Kidney epithelial cell (primary cell): Measurements from ENCODE around the gene MACROH2A2. TPM values are rescaled to one million over a fixed set of nuclear protein-coding genes. Genes with fewer than 3 reads are reported as not detected.
"Not testable (repeated sequence)": the region's sequence is repeated elsewhere in the genome, so short reads cannot be mapped to it uniquely, and the experiment has no call there.

ENCODE experiments used
- DNase-seq: peaks from one replicate; pipeline ENCODE4 v3.0.0-alpha.2; 2010; ENCODE audit warnings: low read depth
- H3K27me3 ChIP-seq: 2 replicates; pipeline ENCODE4 v1.6.0; 2011; ENCODE audit warnings: low read length; ENCODE audit not compliant: control insufficient read depth, insufficient read depth
- H3K36me3 ChIP-seq: 2 replicates; pipeline ENCODE4 v1.5.1; 2011; ENCODE audit warnings: low read length; ENCODE audit not compliant: control insufficient read depth, insufficient read depth
- H3K4me3 ChIP-seq: 2 replicates; pipeline ENCODE4 v1.5.1; 2011; ENCODE audit warnings: low read depth, mild to moderate bottlenecking, control low read depth, low read length
- CTCF ChIP-seq: IDR thresholded peaks from 2 replicates; pipeline ENCODE4 v1.5.1; 2011; ENCODE audit warnings: mild to moderate bottlenecking, moderate library complexity, low read length, control low read depth, inconsistent platforms; ENCODE audit not compliant: insufficient read depth, poor library complexity, severe bottlenecking
- total RNA-seq: library from RNA; depleted of rRNA; stranded (reverse); fragments of >200 nt; gene quantifications from 2 replicates; pipeline ENCODE4 v1.2.3, GENCODE V29; 2015

The MACROH2A2 gene
- total RNA-seq, 1 donor from 2014 or later = 77.9 TPM

GRCh38 chr10:70035531-70035930 lies 17.1 kb upstream of the MACROH2A2 start:
- Histone ChIP-seq H3K36me3 (no peaks in the 10 kb centered on the region), H3K4me3 (no peak overlapping the region), H3K27me3 (peaks cover 2% of the 10 kb centered on the region)
- TF ChIP-seq CTCF = no peak
- DNase-seq = no peak

DNA sequence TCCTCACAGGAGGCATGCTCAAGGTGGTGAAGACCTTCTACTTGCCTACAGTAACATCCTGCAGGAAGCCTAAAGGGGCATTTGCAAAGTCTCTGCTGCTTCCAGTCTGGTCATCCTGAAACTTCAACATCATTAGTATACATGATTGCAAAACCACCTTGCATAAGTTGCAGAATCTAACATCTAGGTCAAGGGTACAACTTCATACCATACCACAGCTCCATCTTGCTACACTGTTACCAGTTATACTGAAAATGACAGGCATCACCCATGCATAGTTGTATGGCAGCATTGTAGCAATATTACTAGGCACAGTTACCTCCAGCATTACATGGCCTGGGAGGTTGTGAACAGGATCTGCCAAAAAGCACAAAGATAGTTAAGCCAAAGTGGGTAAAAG lies 13.7 kb upstream of the MACROH2A2 start:
- no peaks in the 10 kb centered on the region for H3K36me3 ChIP-seq
- H3K27me3 ChIP-seq = peaks cover 2% of the 10 kb centered on the region
- DNase-seq = no peak
- TF ChIP-seq CTCF = no peak
- no peak overlapping the region for H3K4me3 ChIP-seq

- no peak for TF ChIP-seq CTCF
- no peak for DNase-seq
Observed at GRCh38 chr10:70041016-70041415, 11.6 kb upstream of the MACROH2A2 start.

DNA sequence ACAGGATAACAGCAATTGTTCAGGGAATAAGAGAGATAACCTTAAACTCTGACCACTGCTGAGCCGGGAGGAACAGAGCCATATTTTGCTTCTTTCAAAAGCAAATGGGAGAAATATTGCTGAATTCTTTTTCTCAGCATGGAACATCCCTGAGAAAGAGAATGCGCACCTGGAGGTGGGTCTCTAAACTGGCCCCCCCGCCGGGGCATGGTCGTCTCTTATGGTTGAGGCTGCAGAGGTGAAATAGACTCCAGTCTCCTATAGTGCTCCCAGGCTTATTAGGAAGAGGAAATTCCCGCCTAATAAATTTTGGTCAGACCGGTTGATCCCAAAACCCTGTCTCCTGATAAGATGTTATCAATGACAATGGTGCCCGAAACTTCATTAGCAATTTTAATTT lies 10.9 kb upstream of the MACROH2A2 start:
- not testable (repeated sequence) for H3K27me3 ChIP-seq, DNase-seq, H3K4me3 ChIP-seq, H3K36me3 ChIP-seq

More at GRCh38 chr10:70041016-70041415, 11.6 kb upstream of the MACROH2A2 start:
- Histone ChIP-seq H3K27me3 (no peaks in the 10 kb centered on the region), H3K4me3 (no peak overlapping the region), H3K36me3 (no peaks in the 10 kb centered on the region)

DNA sequence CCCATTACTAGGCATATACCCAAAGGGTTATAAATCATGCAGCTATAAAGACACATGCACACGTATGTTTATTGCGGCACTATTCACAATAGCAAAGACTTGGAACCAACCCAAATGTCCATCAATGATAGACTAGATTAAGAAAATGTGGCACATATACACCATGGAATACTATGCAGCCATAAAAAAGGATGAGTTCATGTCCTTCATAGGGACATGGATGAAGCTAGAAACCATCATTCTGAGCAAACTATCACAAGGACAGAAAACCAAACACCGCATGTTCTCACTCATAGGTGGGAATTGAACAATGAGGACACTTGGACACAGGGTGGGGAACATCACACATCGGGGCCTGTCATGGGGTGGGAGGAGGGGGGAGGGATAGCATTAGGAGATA lies 5.6 kb upstream of the MACROH2A2 start:
- not testable (repeated sequence) for DNase-seq, H3K27me3 ChIP-seq

DNA sequence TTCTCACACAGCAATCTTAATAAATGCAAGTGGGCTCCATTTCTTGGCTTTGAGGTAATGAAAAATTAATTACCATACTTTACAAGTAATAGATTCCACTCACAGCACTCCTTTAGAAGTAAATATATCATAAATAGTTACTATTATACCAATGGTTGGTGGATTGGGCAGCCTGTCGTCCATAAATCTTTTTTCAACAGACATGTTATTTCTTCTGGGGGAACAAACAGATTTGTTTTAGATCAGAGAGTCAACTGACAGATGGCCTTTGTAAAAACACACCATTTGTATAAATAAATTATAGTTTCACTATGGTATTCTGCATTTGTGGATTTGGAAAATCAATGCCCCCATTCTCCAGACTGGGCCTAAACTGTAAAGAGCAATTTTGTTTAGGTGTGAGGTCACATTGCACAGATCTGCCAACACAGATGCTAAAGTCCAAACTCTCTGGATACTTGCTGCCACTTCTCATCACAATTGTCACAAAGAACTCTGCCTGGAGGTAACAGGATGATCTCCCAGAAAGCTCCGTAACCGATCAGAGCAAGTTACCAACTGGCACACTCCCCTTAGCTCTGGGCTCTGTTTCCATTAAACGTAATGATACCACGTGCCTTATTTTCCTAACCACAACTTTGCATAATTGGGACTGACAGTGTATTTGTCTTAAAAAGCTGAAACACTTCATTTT lies 4.5 kb upstream of the MACROH2A2 start:
- no peak for TF ChIP-seq CTCF
- no peak overlapping the region for H3K4me3 ChIP-seq
- H3K27me3 ChIP-seq = no peaks in the 10 kb centered on the region

More for the DNA sequence above, 5.6 kb upstream of the MACROH2A2 start:
- H3K4me3 ChIP-seq, H3K36me3 ChIP-seq: not testable (repeated sequence)

GRCh38 chr10:70051848-70052247 lies 798 bp upstream of the MACROH2A2 start:
- Histone ChIP-seq H3K4me3 (no peak overlapping the region), H3K36me3 (no peaks in the 10 kb centered on the region), H3K27me3 (no peaks in the 10 kb centered on the region)
- TF ChIP-seq CTCF = no peak
- DNase-seq = no peak

More for the DNA sequence above, 4.5 kb upstream of the MACROH2A2 start:
- no peaks in the 10 kb centered on the region for H3K36me3 ChIP-seq
- no peak for DNase-seq
